ENCODE results near the gene ATP11C. TPM values are rescaled to one million over a fixed set of nuclear protein-coding genes. Genes with fewer than 3 reads are reported as not detected.

Gene ATP11C
- total and polyA plus RNA-seq, 9 of the 15 experiments (the other 6 are each of a cell fraction or from before 2014, with no cell fraction given), result 18.2 to 42.2 (median 29.4) TPM

- intact Hi-C loops (cut with micrococcal nuclease) (no loop called here), in situ Hi-C loops (cut with MboI) (no loop called here)
- H3K4me1 ChIP-seq (replicated peaks in 1 of 2; ENCODE audit: control insufficient read depth in 2 of 2, insufficient read depth in 2 of 2, low read length in 2 of 2), result no peaks in the 10 kb centered on the region; a peak in 1 of 5 replicates
- 0 out of 2 replicates have a peak, but pooled peaks cover 2% of the 10 kb centered on the region for H3K9me3 ChIP-seq (replicated peaks; ENCODE audit: control insufficient read depth, insufficient read depth, low read depth, low read length)
- H3K4me3 ChIP-seq, result no peak overlapping the region
- WGBS (ENCODE audit: insufficient coverage, low coverage, missing lambda C conversion rate), result 89% methylated on average over 8 of the region's 8 CpGs
- H4K20me1 ChIP-seq (replicated peaks; ENCODE audit: control insufficient read depth, insufficient read depth, low read length), result no peaks in the 10 kb centered on the region
- H3K27me3 ChIP-seq (ENCODE audit: control insufficient read depth in 2 of 2, insufficient read depth in 2 of 2, low read length in 2 of 2), result no peaks in the 10 kb centered on the region
- CTCF ChIA-PET (ENCODE audit: low intra/inter-chr PET ratio), result no interaction called here
- H3K79me2 ChIP-seq (ENCODE audit: control insufficient read depth, insufficient read depth, low read length), result peaks cover 6% of the 10 kb centered on the region; the same call in 1 of the 3 replicates
- H3K36me3 ChIP-seq (ENCODE audit: control insufficient read depth, insufficient read depth, low read length), result no peaks in the 10 kb centered on the region; the same call in 2 of the 3 replicates
- H2AFZ ChIP-seq (ENCODE audit: low read depth, low read length), result no peak overlapping the region
- no peak overlapping the region for H3K27ac ChIP-seq (ENCODE audit: extremely low read depth, low read depth, low read length)
- POLR2A ChIA-PET, result interaction anchor here (0.6 kb wide), 1 partner anchor 10 kb away, joined by 3 read pairs; no protein-coding TSS in a partner anchor
- DNase-seq (ENCODE audit: extremely low read depth in 1 of 4, low spot score in 3 of 4) (no peak), ATAC-seq (no peak), FAIRE-seq (no peak)
- no peak overlapping the region for H3K4me2 ChIP-seq (ENCODE audit: insufficient read depth, low read length)
- H3K9me1 ChIP-seq (ENCODE audit: control insufficient read depth, insufficient read depth, low read length), result no peaks in the 10 kb centered on the region
- BruUV-seq (replicated peaks), result no TSS peak
- no peak overlapping the region for H3K9ac ChIP-seq (ENCODE audit: insufficient read depth in 1 of 2, low read depth in 2 of 2, low read length in 2 of 2)
- TF ChIP-seq PHF21A (IDR thresholded peaks at IDR 0.05; ENCODE audit: borderline replicate concordance, low read depth), result no peak
- TF ChIP-seq SRSF1 (IDR thresholded peaks at IDR 0.05; ENCODE audit: low read depth, low read length), result no peak
- TF ChIP-seq, protein P1, sequence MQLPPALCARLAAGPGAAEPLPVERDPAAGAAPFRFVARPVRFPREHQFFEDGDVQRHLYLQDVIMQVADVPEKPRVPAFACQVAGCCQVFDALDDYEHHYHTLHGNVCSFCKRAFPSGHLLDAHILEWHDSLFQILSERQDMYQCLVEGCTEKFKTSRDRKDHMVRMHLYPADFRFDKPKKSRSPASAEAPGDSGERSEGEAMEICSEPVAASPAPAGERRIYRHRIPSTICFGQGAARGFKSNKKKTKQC (CRISPR knock-in tag; IDR thresholded peaks at IDR 0.05), result no peak
- TF ChIP-seq PHTF2 (CRISPR knock-in tag; IDR thresholded peaks at IDR 0.05), result no peak
- no peak for TF ChIP-seq ZNF175 (CRISPR knock-in tag; IDR thresholded peaks at IDR 0.05; ENCODE audit: low read depth)
- TF ChIP-seq POU5F1 (IDR thresholded peaks at IDR 0.05; ENCODE audit: borderline replicate concordance, low read depth, low read length, partially characterized antibody), result no peak
- TF ChIP-seq MITF (IDR thresholded peaks at IDR 0.05), result no peak
- TF ChIP-seq HNRNPL (IDR thresholded peaks at IDR 0.05; ENCODE audit: low read depth, low read length), result no peak
- no peak for TF ChIP-seq ATF6 (CRISPR knock-in tag; IDR thresholded peaks at IDR 0.05)
- no peak for TF ChIP-seq NKRF (IDR thresholded peaks at IDR 0.05; ENCODE audit: borderline replicate concordance)
These were observed 90.3 kb downstream of the ATP11C start for GRCh38 chrX:139842326-139843185.

Measured in K562 (cell line).